Renal cortical epithelial cell (primary cell): ENCODE data around the gene MAGEA2. TPM values are rescaled to one million over a fixed set of nuclear protein-coding genes. Genes with fewer than 3 reads are reported as not detected.
"Not testable (repeated sequence)": the region's sequence is repeated elsewhere in the genome, so short reads cannot be mapped to it uniquely, and the experiment has no call there.

Experiments
- DNase-seq: peaks from one replicate; pipeline ENCODE4 v3.0.0-alpha.2; 2011; ENCODE audit warnings: low read depth
- total RNA-seq: library from RNA; depleted of rRNA; stranded (reverse); fragments of >200 nt; gene quantifications from 2 replicates; pipeline ENCODE4 v1.2.3, GENCODE V29; 2014

Gene MAGEA2
- total RNA-seq, 1 donor from 2014 or later, result not detected

GRCh38 chrX:152709173-152709572, 44.5 kb downstream of the MAGEA2 start, which contains the start of gene CSAG2:
TSS of gene CSAG2 (minus strand) at chrX:152709273. CDS start at chrX:152709112, 161 bp downstream.
- DNase-seq, result not testable (repeated sequence)

GRCh38 chrX:152706500-152706899, 47.1 kb downstream of the MAGEA2 start:
- not testable (repeated sequence) for DNase-seq

DNA sequence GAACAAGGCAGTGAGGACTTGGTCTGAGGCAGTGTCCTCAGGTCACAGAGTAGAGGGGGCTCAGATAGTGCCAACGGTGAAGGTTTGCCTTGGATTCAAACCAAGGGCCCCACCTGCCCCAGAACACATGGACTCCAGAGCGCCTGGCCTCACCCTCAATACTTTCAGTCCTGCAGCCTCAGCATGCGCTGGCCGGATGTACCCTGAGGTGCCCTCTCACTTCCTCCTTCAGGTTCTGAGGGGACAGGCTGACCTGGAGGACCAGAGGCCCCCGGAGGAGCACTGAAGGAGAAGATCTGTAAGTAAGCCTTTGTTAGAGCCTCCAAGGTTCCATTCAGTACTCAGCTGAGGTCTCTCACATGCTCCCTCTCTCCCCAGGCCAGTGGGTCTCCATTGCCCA, 53.3 kb downstream of the MAGEA2 start:
- DNase-seq, result not testable (repeated sequence)

Other genes starting within 250 kb of the MAGEA2 start
- 0.60 TPM in 1 of 2 replicates, not detected in the other for gene GABRQ, start 115.9 kb downstream of the MAGEA2 start, total RNA-seq
- not detected in 2 replicates for gene MAGEA3, start 55.0 kb downstream of the MAGEA2 start, total RNA-seq
- not detected in 2 replicates for gene CSAG2, start 44.6 kb downstream of the MAGEA2 start, total RNA-seq
- not detected in 2 replicates for gene MAGEA2B, start 39.2 kb downstream of the MAGEA2 start, total RNA-seq
- not detected in 2 replicates for gene CSAG1, start 20.1 kb downstream of the MAGEA2 start, total RNA-seq
- not detected in 2 replicates for gene MAGEA12, start 20.1 kb downstream of the MAGEA2 start, total RNA-seq
- not detected in 2 replicates for gene CSAG3, start 5.4 kb upstream of the MAGEA2 start, total RNA-seq
- not detected in 2 replicates for gene MAGEA6, start 15.8 kb upstream of the MAGEA2 start, total RNA-seq
- gene CETN2, start 76.9 kb upstream of the MAGEA2 start, total RNA-seq, result 47.8 and 81.1 TPM in 2 replicates
- gene NSDHL, start 77.2 kb upstream of the MAGEA2 start, total RNA-seq, result 15.6 and 24.1 TPM in 2 replicates
- gene ZNF185, start 144.2 kb upstream of the MAGEA2 start, total RNA-seq, result 45.3 and 63.4 TPM in 2 replicates
- not detected in 2 replicates for gene PNMA5, start 240.3 kb upstream of the MAGEA2 start, total RNA-seq